Right renal cortex interstitium (tissue), 3 donors: ENCODE results near the gene HERC3. TPM values are rescaled to one million over a fixed set of nuclear protein-coding genes. Genes with fewer than 3 reads are reported as not detected.

Source experiments
- DNase-seq, 3 donors: peaks; one replicate each; pipeline ENCODE4 v3.0.0-alpha.2; 2013; ENCODE audit warnings: low read depth in 3 of 3, low spot score in 2 of 3
- polyA plus RNA-seq, 3 donors: library from polyadenylated mRNA; unstranded; fragments of 120-200 nt; gene quantifications; one replicate each; pipeline ENCODE4 v1.2.1, GENCODE V29; 2013; ENCODE audit not compliant: insufficient read length in 3 of 3

HERC3 gene
- polyA plus RNA-seq, 3 donors: 13.3 to 16.0 (median 14.4) TPM

GRCh38 chr4:88659055-88659889 lies 67.0 kb downstream of the HERC3 start:
- peak in 2 of 3 donors; percentile 25 to 36 for DNase-seq

GRCh38 chr4:88659890-88660208 lies 67.6 kb downstream of the HERC3 start:
- DNase-seq: no peak

- DNase-seq: no peak
Measured at GRCh38 chr4:88660446-88661294, 68.4 kb downstream of the HERC3 start.

- DNase-seq: no peak
Measured at GRCh38 chr4:88661739-88662138, 69.5 kb downstream of the HERC3 start.

DNA sequence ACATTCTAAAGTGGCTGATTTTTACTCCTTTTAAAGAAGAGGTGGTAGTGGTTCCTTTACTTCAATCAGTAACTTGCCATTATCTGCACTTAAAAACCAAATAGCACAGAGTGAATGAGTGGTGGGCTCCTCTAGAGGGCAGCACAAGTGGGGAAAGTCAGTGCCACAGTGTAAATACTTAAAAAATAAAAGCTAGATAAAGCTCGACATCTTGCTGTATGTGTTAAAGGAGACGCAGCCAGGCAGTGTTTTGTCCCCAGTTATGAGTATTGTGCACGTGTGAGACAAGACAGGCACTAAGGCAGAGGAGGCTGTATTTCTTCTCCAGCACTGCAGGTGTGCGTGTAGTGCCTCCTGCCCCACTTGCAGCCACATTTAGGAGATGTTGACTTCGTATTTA lies 80.7 kb downstream of the HERC3 start:
- DNase-seq: peak in 1 of 3 donors; percentile 30

- no peak for DNase-seq
Measured at GRCh38 chr4:88673886-88674285, 81.6 kb downstream of the HERC3 start.

DNA sequence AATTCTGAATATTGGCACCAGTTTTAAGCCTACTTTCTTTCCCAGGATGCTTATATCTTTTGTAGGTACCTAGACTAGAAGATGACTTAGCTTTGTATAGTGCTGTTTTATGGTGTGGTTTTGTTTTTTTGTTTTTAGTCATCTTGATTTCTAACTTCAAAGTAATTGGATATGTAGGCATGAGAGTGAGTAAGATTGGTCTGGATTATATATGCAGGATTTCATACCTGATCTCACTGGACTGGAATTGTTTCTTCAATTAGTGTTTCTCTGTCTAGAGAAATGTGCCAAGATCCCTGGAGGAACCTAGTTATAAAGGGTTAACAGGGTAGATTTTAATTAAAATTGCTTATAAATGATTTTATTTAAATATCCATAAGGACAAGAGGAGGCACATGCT lies 82.3 kb downstream of the HERC3 start:
- DNase-seq: no peak

- no peak for DNase-seq
Measured at GRCh38 chr4:88674979-88675378, 82.7 kb downstream of the HERC3 start.

DNA sequence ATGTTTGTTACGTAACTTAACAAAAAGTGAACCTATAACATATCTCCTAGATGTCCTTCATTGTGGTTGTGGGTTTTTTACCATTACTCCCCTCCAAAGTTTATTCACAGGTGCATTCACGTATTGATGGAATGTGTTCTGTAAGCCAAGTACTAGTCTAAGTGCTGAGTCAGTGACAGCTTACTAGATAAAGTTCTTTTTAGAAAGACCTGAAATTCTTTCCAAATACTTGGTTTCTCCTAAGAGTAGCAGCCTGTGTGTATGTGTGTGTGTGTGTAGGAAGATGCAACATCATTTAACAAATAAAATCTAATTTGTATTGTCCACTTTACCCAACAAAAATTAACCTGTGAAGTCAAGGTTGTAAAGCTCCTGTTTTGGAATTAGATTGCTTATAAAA lies 83.3 kb downstream of the HERC3 start:
- DNase-seq: no peak

- DNase-seq: no peak
Measured at GRCh38 chr4:88681209-88681608, 88.9 kb downstream of the HERC3 start.

DNA sequence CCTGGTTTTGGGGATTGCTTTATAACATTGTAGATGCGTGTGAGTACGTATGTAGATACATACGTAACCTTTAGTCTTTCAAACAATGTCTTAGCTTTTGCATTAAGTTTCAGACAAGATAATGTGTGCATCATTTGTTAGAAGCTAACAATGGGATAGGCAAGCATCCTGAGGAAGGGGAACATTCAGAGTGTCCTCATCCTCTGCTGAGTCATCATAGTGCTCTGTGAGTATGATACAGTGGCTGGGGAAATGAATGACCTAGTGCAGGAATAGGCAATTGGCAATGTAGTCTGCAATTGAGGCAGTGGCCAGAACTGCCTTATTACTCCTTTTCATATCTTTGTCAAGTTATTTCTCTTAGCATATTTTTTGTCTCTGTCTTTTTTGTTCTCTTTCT lies 98.1 kb downstream of the HERC3 start:
- no peak for DNase-seq

DNA sequence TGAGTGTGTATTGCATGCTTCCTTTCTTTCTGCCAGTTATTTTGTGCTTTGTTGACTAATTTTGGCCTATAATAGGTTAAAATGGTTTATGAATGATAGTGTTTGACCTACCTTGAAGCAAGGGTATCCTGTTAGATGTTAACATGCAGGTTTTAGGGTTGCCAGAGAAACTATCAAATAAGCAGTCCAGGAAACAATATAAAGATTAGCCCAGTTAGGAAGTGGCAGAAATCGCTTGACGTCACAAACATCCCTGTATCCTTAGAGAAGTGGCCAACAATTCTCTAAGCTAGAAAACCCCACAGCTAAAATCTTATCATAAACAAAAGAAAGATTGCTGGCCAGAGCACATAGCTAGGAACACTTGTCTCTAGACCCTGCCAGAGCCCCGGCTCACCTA lies 101.5 kb downstream of the HERC3 start:
- no peak for DNase-seq

DNA sequence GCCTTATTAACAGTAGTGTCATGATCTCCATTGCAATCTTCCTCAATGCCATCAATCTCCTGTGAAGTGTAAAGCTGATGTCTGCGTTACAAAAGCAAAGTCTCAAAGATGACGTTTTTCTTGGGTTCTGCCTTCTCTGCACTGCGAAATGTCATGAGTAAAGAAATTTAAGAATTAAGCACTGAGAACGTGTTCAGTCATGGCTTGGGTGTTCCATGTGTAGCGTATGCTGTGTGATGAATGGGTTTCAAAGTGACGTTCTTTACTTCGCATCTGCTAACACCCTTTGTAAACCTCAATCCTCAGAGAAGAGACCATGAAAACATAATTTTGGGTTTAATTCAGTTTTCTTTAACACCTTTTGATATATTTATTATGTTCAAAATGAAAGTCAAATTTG lies 104.3 kb downstream of the HERC3 start:
- no peak for DNase-seq

- no peak for DNase-seq
Measured at GRCh38 chr4:88697141-88697540, 104.9 kb downstream of the HERC3 start.

GRCh38 chr4:88697588-88698329 lies 105.5 kb downstream of the HERC3 start, which contains the start of gene NAP1L5:
TSS of gene NAP1L5 (minus strand) at chr4:88697829. CDS start at chr4:88697754, 75 bp downstream.
- DNase-seq: no peak

GRCh38 chr4:88698519-88698918 lies 106.2 kb downstream of the HERC3 start:
- DNase-seq: no peak

- no peak for DNase-seq
Measured at GRCh38 chr4:88702782-88703181, 110.5 kb downstream of the HERC3 start.

- no peak for DNase-seq
Measured at GRCh38 chr4:88705223-88705622, 112.9 kb downstream of the HERC3 start.

GRCh38 chr4:88705805-88706492 lies 113.7 kb downstream of the HERC3 start:
- no peak for DNase-seq

DNA sequence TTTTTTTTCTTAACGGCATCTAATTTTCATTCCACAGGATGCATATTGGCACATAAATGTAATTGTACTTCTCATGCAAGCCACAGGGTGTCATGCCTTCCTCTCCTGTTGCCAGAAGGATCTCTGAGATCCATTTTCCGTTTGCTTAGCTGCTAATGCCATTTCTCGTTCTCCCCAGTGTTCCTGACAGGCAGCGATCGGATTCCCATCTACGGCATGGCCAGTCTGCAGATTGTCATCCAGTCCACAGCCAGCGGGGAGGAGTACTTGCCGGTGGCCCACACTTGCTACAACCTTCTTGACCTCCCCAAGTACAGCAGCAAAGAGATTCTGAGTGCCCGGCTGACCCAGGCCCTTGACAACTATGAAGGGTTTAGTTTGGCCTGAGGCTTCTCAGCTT lies 114.3 kb downstream of the HERC3 start:
- no peak for DNase-seq

DNA sequence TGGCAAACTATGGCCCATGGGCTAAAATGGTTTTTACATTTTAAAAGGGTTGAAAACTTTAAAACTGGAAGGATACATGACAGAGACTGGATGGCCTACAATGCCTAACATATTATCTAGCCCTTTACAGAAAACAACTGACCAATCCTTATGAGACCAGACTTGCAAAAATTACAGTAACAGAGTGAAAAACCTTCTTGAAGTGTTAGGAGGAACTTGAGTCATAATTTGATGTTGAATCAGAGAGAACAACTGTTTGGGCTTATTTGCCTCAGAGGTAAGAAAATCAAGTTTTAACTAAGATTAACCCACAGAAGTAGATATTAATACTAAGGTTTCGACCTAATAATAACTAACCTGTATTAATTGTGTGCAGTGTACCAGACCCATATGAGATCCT lies 117.7 kb downstream of the HERC3 start:
- DNase-seq: no peak
